Measurements from ENCODE around the gene ZFYVE9.
"Not testable (repeated sequence)": the region's sequence is repeated elsewhere in the genome, so short reads cannot be mapped to it uniquely, and the experiment has no call there.

The ZFYVE9 gene

GRCh38 chr1:52364235-52364839 is 222.4 kb downstream of the ZFYVE9 start:
- peak overlapping the region; percentile 82 for H3K4me3 Mint-ChIP-seq
- no peaks in the 10 kb centered on the region for H3K27me3 Mint-ChIP-seq (ENCODE audit: low read depth)
- peaks cover 29% of the 10 kb centered on the region for H3K36me3 Mint-ChIP-seq (ENCODE audit: low read depth)
- no peaks in the 10 kb centered on the region for H3K9me3 Mint-ChIP-seq
- H3K27ac Mint-ChIP-seq = peak overlapping the region; percentile 77
- peaks cover 33% of the 10 kb centered on the region for H3K4me1 Mint-ChIP-seq (ENCODE audit: low read depth)

DNA sequence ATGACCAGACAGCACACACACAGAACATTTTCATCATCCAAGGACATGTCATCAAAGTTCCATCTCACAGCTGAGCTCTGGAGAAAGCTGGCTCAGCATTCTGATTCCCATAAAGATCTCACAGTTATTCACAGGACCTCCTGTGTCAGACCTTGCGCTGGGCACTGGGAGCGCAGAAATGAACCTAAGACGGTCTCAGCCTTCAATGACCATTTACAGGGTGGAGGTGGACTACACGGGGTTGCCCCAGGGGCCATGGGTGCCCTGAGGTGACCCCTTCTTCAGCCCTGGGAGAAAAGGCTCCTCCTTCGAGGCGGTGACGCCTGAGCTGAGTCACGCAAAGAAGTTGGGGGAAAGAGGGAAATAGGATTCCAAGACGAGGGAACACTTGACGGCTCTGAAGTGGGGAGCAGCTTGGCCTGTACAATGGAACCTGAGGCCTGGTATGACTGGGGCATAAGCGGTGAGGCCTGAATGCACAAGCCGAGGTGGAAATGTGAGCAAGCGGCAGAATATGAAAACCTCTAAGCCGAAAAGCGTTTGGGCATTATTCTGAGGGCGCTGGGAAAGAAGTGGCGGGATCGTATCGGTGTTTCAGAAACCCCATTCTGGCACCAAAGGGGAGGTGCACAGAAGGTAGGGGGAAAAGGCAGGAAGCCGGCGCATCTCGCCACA is 223.3 kb downstream of the ZFYVE9 start:
- H3K27me3 Mint-ChIP-seq (ENCODE audit: low read depth) = no peaks in the 10 kb centered on the region
- H3K9me3 Mint-ChIP-seq = no peaks in the 10 kb centered on the region
- H3K36me3 Mint-ChIP-seq (ENCODE audit: low read depth) = peaks cover 28% of the 10 kb centered on the region
- H3K4me3 Mint-ChIP-seq = peak overlapping the region; percentile 98
- H3K4me1 Mint-ChIP-seq (ENCODE audit: low read depth) = peaks cover 33% of the 10 kb centered on the region
- H3K27ac Mint-ChIP-seq = peak overlapping the region; percentile 97

DNA sequence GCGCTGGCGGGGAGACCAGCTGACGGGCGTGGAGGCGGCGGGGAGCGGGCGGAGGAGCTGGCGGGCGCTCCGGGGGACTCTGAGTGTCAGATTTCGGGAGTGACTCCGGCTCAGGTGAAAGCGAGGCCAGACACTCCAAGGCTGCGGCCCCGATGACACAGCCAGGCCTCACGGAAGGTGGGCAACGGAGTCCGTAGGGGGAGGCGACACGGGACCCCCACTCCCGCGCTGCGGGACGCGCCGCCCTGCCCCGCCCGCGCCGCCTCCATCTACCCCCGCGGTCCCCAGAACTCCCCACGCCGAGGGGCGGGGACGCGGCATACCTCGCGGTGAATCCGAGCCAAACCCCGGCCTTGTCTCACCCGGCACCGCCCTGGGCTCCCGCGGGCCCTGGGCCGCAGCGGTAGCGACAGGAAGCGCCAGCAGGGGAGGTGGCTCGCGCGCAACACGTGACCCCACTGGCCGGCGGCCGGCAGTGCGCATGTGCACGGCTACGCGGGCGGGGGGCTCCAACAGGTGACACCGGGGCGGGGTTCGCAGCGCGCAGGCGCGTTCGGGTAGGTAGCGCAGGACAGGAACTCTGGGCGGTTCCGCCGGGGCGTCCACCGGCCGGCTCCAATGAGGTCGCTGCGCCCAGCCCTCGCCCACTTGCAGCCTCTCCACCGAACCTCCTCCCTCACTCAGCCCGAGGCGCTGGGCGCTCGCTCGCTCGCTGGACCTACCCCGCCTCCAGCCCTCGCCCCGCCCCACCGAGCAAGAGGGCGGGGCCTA is 224.0 kb downstream of the ZFYVE9 start, which contains the start of gene CC2D1B:
Gene CC2D1B, minus strand, starts transcription at position 460 of the 771 bp plus-strand sequence. CDS start 1,585 bp downstream, outside the sequence.
- Mint-ChIP-seq H3K9me3 (no peaks in the 10 kb centered on the region), H3K4me1 (ENCODE audit: low read depth) (peaks cover 33% of the 10 kb centered on the region), H3K4me3 (peak within 1 kb of the TSS; percentile 98), H3K27me3 (ENCODE audit: low read depth) (no peaks in the 10 kb centered on the region), H3K27ac (peak within 1 kb of the TSS; percentile 97), H3K36me3 (ENCODE audit: low read depth) (peaks cover 25% of the 10 kb centered on the region)

GRCh38 chr1:52366517-52366827 is 224.6 kb downstream of the ZFYVE9 start:
- Mint-ChIP-seq H3K4me1 (ENCODE audit: low read depth) (peaks cover 33% of the 10 kb centered on the region), H3K9me3 (no peaks in the 10 kb centered on the region)

GRCh38 chr1:52367272-52367671 is 225.4 kb downstream of the ZFYVE9 start:
- Mint-ChIP-seq H3K27ac (no peak overlapping the region), H3K27me3 (ENCODE audit: low read depth) (no peaks in the 10 kb centered on the region), H3K9me3 (no peaks in the 10 kb centered on the region), H3K36me3 (ENCODE audit: low read depth) (peaks cover 15% of the 10 kb centered on the region), H3K4me1 (ENCODE audit: low read depth) (peaks cover 31% of the 10 kb centered on the region), H3K4me3 (peak overlapping the region; percentile 10)

More at GRCh38 chr1:52366517-52366827, 224.6 kb downstream of the ZFYVE9 start:
- Mint-ChIP-seq H3K4me3 (peak overlapping the region; percentile 98), H3K27me3 (ENCODE audit: low read depth) (no peaks in the 10 kb centered on the region), H3K27ac (peak overlapping the region; percentile 78), H3K36me3 (ENCODE audit: low read depth) (peaks cover 23% of the 10 kb centered on the region)

GRCh38 chr1:52368383-52369172 is 226.7 kb downstream of the ZFYVE9 start:
- Mint-ChIP-seq H3K9me3 (no peaks in the 10 kb centered on the region), H3K27ac (peak overlapping the region; percentile 15), H3K4me1 (ENCODE audit: low read depth) (peaks cover 31% of the 10 kb centered on the region), H3K27me3 (ENCODE audit: low read depth) (no peaks in the 10 kb centered on the region), H3K36me3 (ENCODE audit: low read depth) (peaks cover 19% of the 10 kb centered on the region), H3K4me3 (peak overlapping the region; percentile 57)

DNA sequence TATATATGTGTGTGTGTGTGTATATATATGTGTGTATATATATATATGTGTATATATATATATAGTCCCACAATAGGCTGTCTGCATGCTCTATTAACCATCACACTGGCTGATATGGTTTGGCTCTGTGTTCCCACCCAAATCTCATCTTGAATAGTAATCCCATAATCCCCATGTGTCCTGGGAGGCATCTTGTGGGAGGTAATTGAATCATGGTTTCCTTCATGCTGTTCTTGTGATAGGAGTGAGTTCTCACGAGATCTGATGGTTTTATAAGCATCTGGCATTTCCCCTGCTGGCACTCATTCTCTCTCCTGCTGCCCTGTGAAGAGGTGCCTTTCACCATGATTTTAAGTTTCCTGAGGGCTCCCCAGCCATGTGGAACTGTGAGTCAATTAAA is 228.0 kb downstream of the ZFYVE9 start:
- not testable (repeated sequence) for H3K27ac Mint-ChIP-seq; H3K4me3 Mint-ChIP-seq; H3K27me3 Mint-ChIP-seq (ENCODE audit: low read depth); H3K9me3 Mint-ChIP-seq
- Mint-ChIP-seq H3K4me1 (ENCODE audit: low read depth) (peaks cover 22% of the 10 kb centered on the region), H3K36me3 (ENCODE audit: low read depth) (peaks cover 27% of the 10 kb centered on the region)

DNA sequence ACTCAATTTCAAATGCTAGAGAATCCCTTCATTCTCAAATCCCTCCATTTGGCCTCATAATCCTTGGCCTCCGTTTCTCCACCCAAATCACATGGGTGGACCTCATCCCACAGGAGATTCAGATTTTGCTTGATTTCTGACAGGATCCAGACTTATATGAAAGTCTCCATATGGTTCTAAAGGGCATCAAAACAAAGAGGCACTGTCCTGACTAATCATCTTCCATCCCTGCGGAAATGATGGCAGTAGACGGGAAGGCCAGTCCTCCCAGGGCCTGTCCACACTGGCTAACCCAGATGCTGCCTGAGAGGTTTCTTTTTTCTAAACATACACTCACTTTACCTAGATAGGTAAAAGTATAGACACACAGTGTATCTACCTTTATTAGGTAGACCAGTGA is 243.5 kb downstream of the ZFYVE9 start:
- H3K36me3 Mint-ChIP-seq (ENCODE audit: low read depth) = peaks cover 40% of the 10 kb centered on the region
- no peak overlapping the region for H3K27ac Mint-ChIP-seq
- no peaks in the 10 kb centered on the region for H3K9me3 Mint-ChIP-seq
- peaks cover 4% of the 10 kb centered on the region for H3K4me1 Mint-ChIP-seq (ENCODE audit: low read depth)
- H3K27me3 Mint-ChIP-seq (ENCODE audit: low read depth) = no peaks in the 10 kb centered on the region
- H3K4me3 Mint-ChIP-seq = no peak overlapping the region

GRCh38 chr1:52386458-52386857 is 244.6 kb downstream of the ZFYVE9 start:
- Mint-ChIP-seq H3K27ac (no peak overlapping the region), H3K4me1 (ENCODE audit: low read depth) (peaks cover 4% of the 10 kb centered on the region), H3K36me3 (ENCODE audit: low read depth) (peaks cover 34% of the 10 kb centered on the region), H3K9me3 (no peaks in the 10 kb centered on the region), H3K27me3 (ENCODE audit: low read depth) (no peaks in the 10 kb centered on the region), H3K4me3 (no peak overlapping the region)

GRCh38 chr1:52393174-52393573 is 251.3 kb downstream of the ZFYVE9 start:
- peaks cover 6% of the 10 kb centered on the region for H3K4me1 Mint-ChIP-seq (ENCODE audit: low read depth)
- H3K27ac Mint-ChIP-seq = peak overlapping the region; percentile 19
- H3K27me3 Mint-ChIP-seq (ENCODE audit: low read depth) = no peaks in the 10 kb centered on the region
- H3K36me3 Mint-ChIP-seq (ENCODE audit: low read depth) = peaks cover 41% of the 10 kb centered on the region
- H3K9me3 Mint-ChIP-seq = no peaks in the 10 kb centered on the region
- no peak overlapping the region for H3K4me3 Mint-ChIP-seq

Measured in T-helper 1 cell treated with Interleukin-12 subunit alpha and Interleukin-12 subunit beta and Interleukin-4 antibody, amounts not matched to agents 30 μg/mL and 1 μg/mL, for 36 hours (primary cell).